ENCODE results near the gene PSMD8.

PSMD8 gene

GRCh38 chr19:38367041-38367440 is 7.3 kb upstream of the PSMD8 start:
- H3K27me3 ChIP-seq (ENCODE audit: control insufficient read depth, insufficient read depth, low read length), result peaks cover 3% of the 10 kb centered on the region
- H3K4me1 ChIP-seq (ENCODE audit: control insufficient read depth, insufficient read depth, low read length), result peaks cover 11% of the 10 kb centered on the region

GRCh38 chr19:38369584-38369983 is 4.8 kb upstream of the PSMD8 start:
- no peaks in the 10 kb centered on the region for H3K4me1 ChIP-seq (ENCODE audit: control insufficient read depth, insufficient read depth, low read length)
- peaks cover 3% of the 10 kb centered on the region for H3K27me3 ChIP-seq (ENCODE audit: control insufficient read depth, insufficient read depth, low read length)
- no peaks in the 10 kb centered on the region for H3K9me3 ChIP-seq (ENCODE audit: control insufficient read depth, low read length)
- H3K36me3 ChIP-seq (ENCODE audit: control insufficient read depth, insufficient read depth, low read length), result no peaks in the 10 kb centered on the region
- no peak overlapping the region for H3K9ac ChIP-seq (ENCODE audit: low read length)
- H3K4me3 ChIP-seq (ENCODE audit: low read length), result no peak overlapping the region

More at GRCh38 chr19:38367041-38367440, 7.3 kb upstream of the PSMD8 start:
- Histone ChIP-seq H3K9me3 (ENCODE audit: control insufficient read depth, low read length) (no peaks in the 10 kb centered on the region), H3K9ac (ENCODE audit: low read length) (no peak overlapping the region), H3K36me3 (ENCODE audit: control insufficient read depth, insufficient read depth, low read length) (no peaks in the 10 kb centered on the region), H3K4me3 (ENCODE audit: low read length) (no peak overlapping the region)

DNA sequence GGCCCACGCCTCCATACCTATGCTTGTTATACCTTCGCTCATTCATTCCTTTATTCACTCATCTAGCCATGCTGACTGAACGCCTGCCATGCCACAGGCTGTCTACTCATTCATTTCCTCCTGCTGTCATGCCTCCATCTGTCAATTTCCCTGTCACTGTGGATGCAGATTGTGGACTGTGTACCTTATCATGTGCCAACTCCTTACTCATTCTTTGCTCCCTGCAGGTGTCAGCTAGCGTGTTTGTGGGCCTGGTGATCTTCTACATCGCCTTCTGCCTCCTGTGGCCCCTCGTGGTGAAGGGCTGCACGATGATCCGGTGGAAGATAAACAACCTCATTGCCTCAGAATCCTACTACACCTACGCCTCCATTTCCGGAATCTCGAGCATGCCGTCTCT is 4.1 kb upstream of the PSMD8 start:
- no peaks in the 10 kb centered on the region for H3K27me3 ChIP-seq (ENCODE audit: control insufficient read depth, insufficient read depth, low read length)
- no peaks in the 10 kb centered on the region for H3K9me3 ChIP-seq (ENCODE audit: control insufficient read depth, low read length)
- no peak overlapping the region for H3K4me3 ChIP-seq (ENCODE audit: low read length)
- peaks cover 1% of the 10 kb centered on the region for H3K4me1 ChIP-seq (ENCODE audit: control insufficient read depth, insufficient read depth, low read length)
- H3K36me3 ChIP-seq (ENCODE audit: control insufficient read depth, insufficient read depth, low read length), result no peaks in the 10 kb centered on the region
- no peak overlapping the region for H3K9ac ChIP-seq (ENCODE audit: low read length)

DNA sequence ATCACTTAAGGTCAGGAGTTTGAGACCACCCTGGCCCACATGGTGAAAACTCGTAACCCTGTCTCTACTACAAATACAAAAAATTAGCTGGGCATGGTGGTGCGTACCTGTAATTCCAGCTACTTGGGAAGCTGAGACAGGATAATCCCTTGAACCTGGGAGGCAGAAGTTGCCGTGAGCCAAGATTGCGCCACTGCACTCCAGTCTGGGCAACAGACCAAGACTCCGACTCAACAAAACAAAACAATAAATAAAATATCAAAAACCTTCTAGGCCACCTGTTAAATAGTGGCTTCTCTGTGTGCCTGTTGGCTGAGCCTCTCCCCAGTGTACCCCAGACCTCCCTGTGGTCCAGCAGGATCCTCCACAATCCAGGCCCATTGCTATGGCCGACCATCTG is 3.3 kb upstream of the PSMD8 start:
- H3K9ac ChIP-seq (ENCODE audit: low read length), result no peak overlapping the region
- H3K4me3 ChIP-seq (ENCODE audit: low read length), result no peak overlapping the region
- H3K36me3 ChIP-seq (ENCODE audit: control insufficient read depth, insufficient read depth, low read length), result no peaks in the 10 kb centered on the region
- no peaks in the 10 kb centered on the region for H3K9me3 ChIP-seq (ENCODE audit: control insufficient read depth, low read length)
- H3K27me3 ChIP-seq (ENCODE audit: control insufficient read depth, insufficient read depth, low read length), result no peaks in the 10 kb centered on the region
- peaks cover 9% of the 10 kb centered on the region for H3K4me1 ChIP-seq (ENCODE audit: control insufficient read depth, insufficient read depth, low read length)

DNA sequence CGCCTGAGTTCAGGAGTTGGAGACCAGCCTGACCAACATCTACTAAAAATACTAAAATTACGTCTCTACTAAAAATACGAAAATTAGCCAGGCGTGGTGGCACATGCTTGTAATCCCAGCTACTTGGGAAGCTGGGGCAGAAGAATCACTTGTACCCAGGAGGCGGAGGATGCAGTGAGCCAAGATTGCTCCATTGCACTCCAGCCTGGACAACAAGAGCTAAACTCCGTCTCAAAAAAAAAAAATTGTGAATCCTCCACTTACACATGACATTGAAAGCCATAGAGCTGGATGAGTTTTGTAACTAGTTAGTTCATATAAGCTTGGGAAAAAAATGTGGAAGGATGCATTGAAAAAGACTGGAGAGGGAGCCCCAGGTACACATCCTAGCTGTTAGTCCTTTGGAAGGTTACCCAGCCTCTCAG is 452 bp upstream of the PSMD8 start:
- Histone ChIP-seq H3K27me3 (ENCODE audit: control insufficient read depth, insufficient read depth, low read length) (no peaks in the 10 kb centered on the region), H3K9ac (ENCODE audit: low read length) (peak overlapping the region; percentile 2), H3K9me3 (ENCODE audit: control insufficient read depth, low read length) (no peaks in the 10 kb centered on the region), H3K4me3 (ENCODE audit: low read length) (no peak overlapping the region), H3K4me1 (ENCODE audit: control insufficient read depth, insufficient read depth, low read length) (peaks cover 14% of the 10 kb centered on the region), H3K36me3 (ENCODE audit: control insufficient read depth, insufficient read depth, low read length) (peaks cover under 1% of the 10 kb centered on the region)

- peak overlapping the region; percentile 92 for H3K9ac ChIP-seq (ENCODE audit: low read length)
- no peaks in the 10 kb centered on the region for H3K9me3 ChIP-seq (ENCODE audit: control insufficient read depth, low read length)
- peak overlapping the region; percentile 97 for H3K4me3 ChIP-seq (ENCODE audit: low read length)
- H3K27me3 ChIP-seq (ENCODE audit: control insufficient read depth, insufficient read depth, low read length), result no peaks in the 10 kb centered on the region
- peaks cover 14% of the 10 kb centered on the region for H3K4me1 ChIP-seq (ENCODE audit: control insufficient read depth, insufficient read depth, low read length)
- peaks cover 6% of the 10 kb centered on the region for H3K36me3 ChIP-seq (ENCODE audit: control insufficient read depth, insufficient read depth, low read length)
Measured at GRCh38 chr19:38375098-38375493, 725 bp downstream of the PSMD8 start.

DNA sequence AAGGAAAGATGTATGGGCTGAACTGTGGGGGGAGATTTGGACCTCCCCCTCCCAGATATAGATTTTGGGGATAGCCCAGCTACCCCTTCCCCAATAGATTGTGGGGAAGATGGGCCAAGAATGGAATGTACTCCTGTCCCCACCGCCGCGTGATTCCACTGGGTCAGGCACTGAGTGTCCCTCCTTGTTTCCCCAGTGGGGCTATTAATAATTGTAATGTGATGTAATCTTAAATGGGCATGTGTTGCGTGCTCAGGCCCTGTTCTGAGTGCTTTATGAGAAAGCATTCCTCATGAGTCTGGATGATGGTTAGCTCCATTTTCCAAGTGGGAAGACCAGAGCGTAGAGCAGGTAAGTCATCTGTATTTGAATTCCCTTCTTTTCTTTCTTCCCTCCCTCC is 1.4 kb downstream of the PSMD8 start:
- H3K9ac ChIP-seq (ENCODE audit: low read length), result peak overlapping the region; percentile 92
- peaks cover 14% of the 10 kb centered on the region for H3K4me1 ChIP-seq (ENCODE audit: control insufficient read depth, insufficient read depth, low read length)
- no peaks in the 10 kb centered on the region for H3K27me3 ChIP-seq (ENCODE audit: control insufficient read depth, insufficient read depth, low read length)
- H3K9me3 ChIP-seq (ENCODE audit: control insufficient read depth, low read length), result no peaks in the 10 kb centered on the region
- H3K36me3 ChIP-seq (ENCODE audit: control insufficient read depth, insufficient read depth, low read length), result peaks cover 6% of the 10 kb centered on the region
- H3K4me3 ChIP-seq (ENCODE audit: low read length), result peak overlapping the region; percentile 97

GRCh38 chr19:38376576-38376975 is 2.2 kb downstream of the PSMD8 start:
- peaks cover 11% of the 10 kb centered on the region for H3K36me3 ChIP-seq (ENCODE audit: control insufficient read depth, insufficient read depth, low read length)
- no peak overlapping the region for H3K9ac ChIP-seq (ENCODE audit: low read length)
- peaks cover 14% of the 10 kb centered on the region for H3K4me1 ChIP-seq (ENCODE audit: control insufficient read depth, insufficient read depth, low read length)

GRCh38 chr19:38377052-38377451 is 2.7 kb downstream of the PSMD8 start:
- Histone ChIP-seq H3K27me3 (ENCODE audit: control insufficient read depth, insufficient read depth, low read length) (no peaks in the 10 kb centered on the region), H3K36me3 (ENCODE audit: control insufficient read depth, insufficient read depth, low read length) (peaks cover 16% of the 10 kb centered on the region), H3K9ac (ENCODE audit: low read length) (no peak overlapping the region), H3K4me3 (ENCODE audit: low read length) (no peak overlapping the region), H3K4me1 (ENCODE audit: control insufficient read depth, insufficient read depth, low read length) (peaks cover 14% of the 10 kb centered on the region), H3K9me3 (ENCODE audit: control insufficient read depth, low read length) (no peaks in the 10 kb centered on the region)

More at GRCh38 chr19:38376576-38376975, 2.2 kb downstream of the PSMD8 start:
- Histone ChIP-seq H3K27me3 (ENCODE audit: control insufficient read depth, insufficient read depth, low read length) (no peaks in the 10 kb centered on the region), H3K4me3 (ENCODE audit: low read length) (no peak overlapping the region), H3K9me3 (ENCODE audit: control insufficient read depth, low read length) (no peaks in the 10 kb centered on the region)

- Histone ChIP-seq H3K4me1 (ENCODE audit: control insufficient read depth, insufficient read depth, low read length) (peaks cover 14% of the 10 kb centered on the region), H3K9ac (ENCODE audit: low read length) (no peak overlapping the region), H3K4me3 (ENCODE audit: low read length) (no peak overlapping the region), H3K9me3 (ENCODE audit: control insufficient read depth, low read length) (no peaks in the 10 kb centered on the region), H3K27me3 (ENCODE audit: control insufficient read depth, insufficient read depth, low read length) (no peaks in the 10 kb centered on the region), H3K36me3 (ENCODE audit: control insufficient read depth, insufficient read depth, low read length) (peaks cover 24% of the 10 kb centered on the region)
Measured at GRCh38 chr19:38378866-38379265, 4.5 kb downstream of the PSMD8 start.

GRCh38 chr19:38381138-38381537 is 6.8 kb downstream of the PSMD8 start:
- H3K4me3 ChIP-seq (ENCODE audit: low read length), result no peak overlapping the region
- H3K36me3 ChIP-seq (ENCODE audit: control insufficient read depth, insufficient read depth, low read length), result peaks cover 24% of the 10 kb centered on the region
- H3K27me3 ChIP-seq (ENCODE audit: control insufficient read depth, insufficient read depth, low read length), result peaks cover 6% of the 10 kb centered on the region
- H3K4me1 ChIP-seq (ENCODE audit: control insufficient read depth, insufficient read depth, low read length), result peaks cover 4% of the 10 kb centered on the region
- H3K9me3 ChIP-seq (ENCODE audit: control insufficient read depth, low read length), result no peaks in the 10 kb centered on the region
- H3K9ac ChIP-seq (ENCODE audit: low read length), result no peak overlapping the region

DNA sequence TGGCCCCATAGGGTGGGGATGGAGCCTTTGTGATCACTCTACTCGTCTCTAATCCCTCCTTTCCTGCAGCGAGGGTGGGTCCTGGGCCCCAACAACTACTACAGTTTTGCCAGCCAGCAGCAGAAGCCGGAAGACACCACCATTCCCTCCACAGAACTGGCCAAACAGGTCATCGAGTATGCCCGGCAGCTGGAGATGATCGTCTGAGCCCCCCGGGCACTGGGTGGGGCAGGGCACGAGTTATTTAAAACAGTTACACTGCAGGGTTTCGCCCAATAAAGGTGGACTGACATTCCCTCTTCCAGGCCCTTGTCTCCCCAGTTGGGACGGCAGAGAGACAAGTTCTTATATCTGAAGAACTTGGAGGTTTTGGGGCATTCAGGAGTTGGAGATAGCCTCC is 8.8 kb downstream of the PSMD8 start:
- Histone ChIP-seq H3K27me3 (ENCODE audit: control insufficient read depth, insufficient read depth, low read length) (peaks cover 18% of the 10 kb centered on the region), H3K9ac (ENCODE audit: low read length) (no peak overlapping the region), H3K4me3 (ENCODE audit: low read length) (no peak overlapping the region), H3K9me3 (ENCODE audit: control insufficient read depth, low read length) (no peaks in the 10 kb centered on the region), H3K4me1 (ENCODE audit: control insufficient read depth, insufficient read depth, low read length) (peaks cover 16% of the 10 kb centered on the region), H3K36me3 (ENCODE audit: control insufficient read depth, insufficient read depth, low read length) (peaks cover 24% of the 10 kb centered on the region)

DNA sequence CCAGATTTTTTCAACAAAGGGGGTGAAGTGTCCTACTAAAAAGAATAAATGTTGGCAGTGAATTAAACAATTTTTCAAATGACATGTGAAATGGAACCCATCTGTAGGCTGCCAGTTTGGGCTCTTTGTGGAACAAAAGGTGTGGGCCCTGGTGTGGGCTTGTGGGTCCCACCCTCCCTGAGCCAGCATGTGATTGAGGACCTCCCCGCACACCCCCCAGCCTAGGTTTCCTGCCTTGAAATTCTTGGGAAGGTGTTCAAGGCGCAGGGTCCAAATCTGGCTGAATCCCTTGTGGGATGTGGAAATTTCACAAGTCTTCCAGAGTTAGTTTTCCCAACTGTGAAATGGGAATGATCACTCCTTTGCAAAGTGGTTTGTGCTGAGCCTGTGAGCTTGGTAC is 9.4 kb downstream of the PSMD8 start:
- Histone ChIP-seq H3K27me3 (ENCODE audit: control insufficient read depth, insufficient read depth, low read length) (peaks cover 20% of the 10 kb centered on the region), H3K4me3 (ENCODE audit: low read length) (no peak overlapping the region), H3K9ac (ENCODE audit: low read length) (no peak overlapping the region), H3K4me1 (ENCODE audit: control insufficient read depth, insufficient read depth, low read length) (peaks cover 20% of the 10 kb centered on the region), H3K36me3 (ENCODE audit: control insufficient read depth, insufficient read depth, low read length) (peaks cover 24% of the 10 kb centered on the region), H3K9me3 (ENCODE audit: control insufficient read depth, low read length) (no peaks in the 10 kb centered on the region)
